Panc1 (cell line): ENCODE results near the gene ZC3H18. TPM values are rescaled to one million over a fixed set of nuclear protein-coding genes. Genes with fewer than 3 reads are reported as not detected.

Source experiments
- ATAC-seq: fragments of 200-7000 bp; cut with Tn5 transposase; 2 replicates; pipeline ENCODE4 v1.9.1; 2020; ENCODE audit warnings: mild to moderate bottlenecking, moderate library complexity
- BruUV-seq: library from RNA; stranded (reverse); fragments of 400-500 nt; replicated peaks from 2 replicates; lab custom pipeline; 2021; lab: Mats Ljungman, UMichigan
- CTCF ChIA-PET: fragments of 300-600 bp; sonication (Branson Sonifier 250); formaldehyde crosslinking; loops from one replicate; lab custom pipeline; 2022; ENCODE audit warnings: antibody characterized with exemption; lab: Charles Lee
- POLR2A ChIA-PET: fragments of 300-600 bp; sonication (Branson Sonifier 250); formaldehyde crosslinking; loops from one replicate; lab custom pipeline; 2022; ENCODE audit warnings: antibody characterized with exemption; lab: Charles Lee
- DNase-seq: peaks from one replicate; pipeline ENCODE4 v3.0.0-alpha.2; 2010; ENCODE audit warnings: low read depth, low spot score
- H3K27ac ChIP-seq: 2 replicates; pipeline ENCODE4 v1.5.1; 2011; ENCODE audit warnings: mild to moderate bottlenecking, low read length, inconsistent platforms
- H3K27me3 ChIP-seq: fragments of 200-500 bp; sonication (Bioruptor generic); 2 replicates; pipeline ENCODE4 v1.6.0; 2014; ENCODE audit warnings: low read length, inconsistent platforms; ENCODE audit not compliant: control insufficient read depth, insufficient read depth
- H3K36me3 ChIP-seq: fragments of 200-500 bp; sonication (Bioruptor generic); 2 replicates; pipeline ENCODE4 v1.5.1; 2014; ENCODE audit warnings: inconsistent platforms, mild to moderate bottlenecking, low read length, moderate library complexity; ENCODE audit not compliant: control insufficient read depth, insufficient read depth
- H3K4me1 ChIP-seq: 2 replicates; pipeline ENCODE4 v1.5.1; 2011; ENCODE audit warnings: inconsistent platforms, mild to moderate bottlenecking, low read length, moderate library complexity; ENCODE audit not compliant: control insufficient read depth, insufficient read depth
- H3K4me3 ChIP-seq, 2 experiments: 2 replicates each; pipeline ENCODE4 v1.5.1; 2011 to 2012; ENCODE audit warnings: low read depth in 2 of 2, low read length in 2 of 2, mild to moderate bottlenecking in 2 of 2, inconsistent platforms in 1 of 2, moderate library complexity in 1 of 2
- H3K9me3 ChIP-seq: fragments of 200-500 bp; sonication (Bioruptor generic); 2 replicates; pipeline ENCODE4 v1.5.1; 2014; ENCODE audit warnings: low read depth, mild to moderate bottlenecking, inconsistent platforms, low read length, moderate library complexity; ENCODE audit not compliant: control insufficient read depth, insufficient read depth
- POLR2AphosphoS5 ChIP-seq: IDR thresholded peaks from 2 replicates; pipeline ENCODE4 v1.6.1; 2012; ENCODE audit warnings: mild to moderate bottlenecking, low read depth, low read length, moderate library complexity
- SIN3A ChIP-seq: IDR thresholded peaks from 2 replicates; pipeline ENCODE4 v1.6.1; 2012; ENCODE audit warnings: low read depth, mild to moderate bottlenecking, low read length, moderate library complexity, borderline replicate concordance; ENCODE audit not compliant: insufficient read depth
- TCF7L2 ChIP-seq: IDR thresholded peaks from 2 replicates; pipeline ENCODE4 v1.6.1; 2011; ENCODE audit warnings: mild to moderate bottlenecking, low read depth, low read length, inconsistent platforms
- in situ Hi-C: cut with HindIII; loops from 2 replicates; pipeline ENCODE4 v1.10.0; 2016; ENCODE audit warnings: low sequenced_read_pairs, low pct_unique_long_range_greater_than_20kb
- intact Hi-C: fragments of 100-400 bp; cut with micrococcal nuclease; formaldehyde crosslinking; loops from one replicate; pipeline ENCODE4 v1.10.0; 2022; ENCODE audit not compliant: unreplicated experiment
- total RNA-seq: library from RNA; stranded (reverse); gene quantifications from one replicate; pipeline ENCODE4 v1.2.1, GENCODE V29; 2021; ENCODE audit not compliant: unreplicated experiment
- TF ChIP-seq, protein P1 (sequence below): fragments of 450-650 bp; IDR thresholded peaks from 2 replicates; pipeline ENCODE4 v1.5.1; 2017; ENCODE audit warnings: mild to moderate bottlenecking
- TF ChIP-seq, protein P2 (sequence below), 2 experiments: IDR thresholded peaks; 2 replicates each; pipeline ENCODE4 v1.6.1; 2011 to 2012; ENCODE audit warnings: low read depth in 2 of 2, control low read depth in 1 of 2, low read length in 1 of 2, mild to moderate bottlenecking in 1 of 2, moderate library complexity in 1 of 2; ENCODE audit not compliant: insufficient read depth in 1 of 2

The ZC3H18 gene
- total RNA-seq, 1 experiment from 2014 or later, result 45.9 TPM

DNA sequence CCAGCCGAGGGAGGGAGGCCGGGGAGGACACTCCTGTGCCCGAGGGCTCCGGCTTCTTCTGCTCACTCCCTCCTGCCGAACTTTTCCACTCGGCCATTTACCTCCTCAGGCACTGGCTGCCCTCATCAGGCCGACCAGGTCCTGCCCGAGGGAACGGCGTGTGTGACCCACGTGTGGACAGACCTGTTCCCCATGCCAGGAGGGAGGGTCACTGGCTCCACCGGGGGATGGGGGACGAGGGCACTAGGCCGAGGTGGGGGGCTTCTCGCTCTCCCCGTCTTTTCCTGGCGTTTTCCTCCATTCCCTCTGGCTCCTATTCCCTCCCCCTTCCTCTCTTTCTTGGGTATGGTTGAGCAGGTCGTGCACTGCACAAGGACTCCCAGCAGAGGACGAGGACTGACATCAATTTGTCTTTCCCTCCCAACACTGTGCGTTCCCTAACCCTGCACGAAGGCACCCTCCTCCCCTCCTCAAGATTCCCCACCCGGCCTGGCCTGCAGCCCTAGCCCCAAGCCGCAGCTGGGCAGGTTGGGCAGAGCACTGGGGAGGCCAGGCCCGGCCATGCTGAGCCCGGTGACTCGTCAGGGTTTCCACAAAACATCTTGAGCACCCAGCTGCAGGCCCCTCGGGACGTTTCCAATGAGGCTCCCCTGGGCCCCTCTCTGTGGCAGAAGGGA is 64.9 kb downstream of the ZC3H18 start:
- H3K4me1 ChIP-seq, result no peaks in the 10 kb centered on the region
- intact Hi-C loops, result no loop called here
- H3K9me3 ChIP-seq, result no peaks in the 10 kb centered on the region
- TF ChIP-seq TCF7L2 (no peak), POLR2AphosphoS5 (no peak), SIN3A (no peak)
- TF ChIP-seq, protein P1, sequence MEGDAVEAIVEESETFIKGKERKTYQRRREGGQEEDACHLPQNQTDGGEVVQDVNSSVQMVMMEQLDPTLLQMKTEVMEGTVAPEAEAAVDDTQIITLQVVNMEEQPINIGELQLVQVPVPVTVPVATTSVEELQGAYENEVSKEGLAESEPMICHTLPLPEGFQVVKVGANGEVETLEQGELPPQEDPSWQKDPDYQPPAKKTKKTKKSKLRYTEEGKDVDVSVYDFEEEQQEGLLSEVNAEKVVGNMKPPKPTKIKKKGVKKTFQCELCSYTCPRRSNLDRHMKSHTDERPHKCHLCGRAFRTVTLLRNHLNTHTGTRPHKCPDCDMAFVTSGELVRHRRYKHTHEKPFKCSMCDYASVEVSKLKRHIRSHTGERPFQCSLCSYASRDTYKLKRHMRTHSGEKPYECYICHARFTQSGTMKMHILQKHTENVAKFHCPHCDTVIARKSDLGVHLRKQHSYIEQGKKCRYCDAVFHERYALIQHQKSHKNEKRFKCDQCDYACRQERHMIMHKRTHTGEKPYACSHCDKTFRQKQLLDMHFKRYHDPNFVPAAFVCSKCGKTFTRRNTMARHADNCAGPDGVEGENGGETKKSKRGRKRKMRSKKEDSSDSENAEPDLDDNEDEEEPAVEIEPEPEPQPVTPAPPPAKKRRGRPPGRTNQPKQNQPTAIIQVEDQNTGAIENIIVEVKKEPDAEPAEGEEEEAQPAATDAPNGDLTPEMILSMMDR, result no peak
- TF ChIP-seq, protein P2, sequence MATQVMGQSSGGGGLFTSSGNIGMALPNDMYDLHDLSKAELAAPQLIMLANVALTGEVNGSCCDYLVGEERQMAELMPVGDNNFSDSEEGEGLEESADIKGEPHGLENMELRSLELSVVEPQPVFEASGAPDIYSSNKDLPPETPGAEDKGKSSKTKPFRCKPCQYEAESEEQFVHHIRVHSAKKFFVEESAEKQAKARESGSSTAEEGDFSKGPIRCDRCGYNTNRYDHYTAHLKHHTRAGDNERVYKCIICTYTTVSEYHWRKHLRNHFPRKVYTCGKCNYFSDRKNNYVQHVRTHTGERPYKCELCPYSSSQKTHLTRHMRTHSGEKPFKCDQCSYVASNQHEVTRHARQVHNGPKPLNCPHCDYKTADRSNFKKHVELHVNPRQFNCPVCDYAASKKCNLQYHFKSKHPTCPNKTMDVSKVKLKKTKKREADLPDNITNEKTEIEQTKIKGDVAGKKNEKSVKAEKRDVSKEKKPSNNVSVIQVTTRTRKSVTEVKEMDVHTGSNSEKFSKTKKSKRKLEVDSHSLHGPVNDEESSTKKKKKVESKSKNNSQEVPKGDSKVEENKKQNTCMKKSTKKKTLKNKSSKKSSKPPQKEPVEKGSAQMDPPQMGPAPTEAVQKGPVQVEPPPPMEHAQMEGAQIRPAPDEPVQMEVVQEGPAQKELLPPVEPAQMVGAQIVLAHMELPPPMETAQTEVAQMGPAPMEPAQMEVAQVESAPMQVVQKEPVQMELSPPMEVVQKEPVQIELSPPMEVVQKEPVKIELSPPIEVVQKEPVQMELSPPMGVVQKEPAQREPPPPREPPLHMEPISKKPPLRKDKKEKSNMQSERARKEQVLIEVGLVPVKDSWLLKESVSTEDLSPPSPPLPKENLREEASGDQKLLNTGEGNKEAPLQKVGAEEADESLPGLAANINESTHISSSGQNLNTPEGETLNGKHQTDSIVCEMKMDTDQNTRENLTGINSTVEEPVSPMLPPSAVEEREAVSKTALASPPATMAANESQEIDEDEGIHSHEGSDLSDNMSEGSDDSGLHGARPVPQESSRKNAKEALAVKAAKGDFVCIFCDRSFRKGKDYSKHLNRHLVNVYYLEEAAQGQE (IDR thresholded peaks at IDR 0.05; ENCODE audit: insufficient read depth in 1 of 2, low read depth in 2 of 2, low read length in 1 of 2), result no peak
- no peak overlapping the region for H3K27ac ChIP-seq
- DNase-seq, result no peak
- H3K36me3 ChIP-seq, result no peaks in the 10 kb centered on the region
- H3K4me3 ChIP-seq, result no peak overlapping the region
- ChIA-PET POLR2A (no interaction called here), CTCF (no interaction called here)
- BruUV-seq, result no TSS peak
- no peaks in the 10 kb centered on the region for H3K27me3 ChIP-seq
- peak; percentile 51 for ATAC-seq
- in situ Hi-C loops, result no loop called here

DNA sequence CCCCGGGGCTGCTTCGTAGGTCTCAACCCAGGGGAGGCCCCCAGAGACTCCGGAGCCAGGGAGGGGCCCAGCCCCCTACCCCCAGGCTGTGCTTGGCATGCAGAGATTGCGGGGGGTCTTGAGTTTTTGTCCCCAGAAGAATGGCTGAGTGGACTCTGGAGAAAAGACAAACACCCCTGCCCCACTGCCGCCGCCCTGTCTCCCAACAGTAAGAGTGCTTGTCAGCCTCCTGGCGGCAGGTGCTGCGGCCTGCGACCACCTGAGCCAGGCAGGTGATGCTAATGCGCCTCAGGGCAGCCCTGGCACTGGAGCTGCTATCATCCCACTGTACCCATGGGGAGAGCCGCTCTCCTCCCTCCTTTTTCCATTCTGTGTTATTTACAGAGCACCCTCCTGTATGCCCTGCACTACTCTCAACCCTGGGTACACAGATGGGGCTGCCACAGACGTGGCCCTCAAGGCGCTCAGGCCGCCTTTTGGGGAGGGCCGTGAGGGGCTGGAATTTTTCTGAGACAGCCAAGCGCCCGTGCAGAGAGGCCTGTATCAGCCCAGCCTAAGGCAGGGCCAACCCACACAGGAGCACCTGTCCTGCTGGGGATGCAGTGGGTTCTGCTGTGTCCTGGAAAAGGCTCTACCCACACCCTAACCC is 65.6 kb downstream of the ZC3H18 start:
- CTCF ChIA-PET, result no interaction called here
- H3K4me3 ChIP-seq, result no peak overlapping the region
- DNase-seq (no peak), ATAC-seq (no peak)
- H3K36me3 ChIP-seq, result no peaks in the 10 kb centered on the region
- H3K27me3 ChIP-seq, result no peaks in the 10 kb centered on the region
- intact Hi-C loops (no loop called here), in situ Hi-C loops (no loop called here)
- no peaks in the 10 kb centered on the region for H3K4me1 ChIP-seq
- TF ChIP-seq, protein P1, result no peak
- TF ChIP-seq SIN3A, result no peak
- TF ChIP-seq POLR2AphosphoS5, result no peak
- no peak for TF ChIP-seq TCF7L2
- TF ChIP-seq, protein P2 (IDR thresholded peaks at IDR 0.05; ENCODE audit: insufficient read depth in 1 of 2, low read depth in 2 of 2, low read length in 1 of 2), result no peak
- no peak overlapping the region for H3K27ac ChIP-seq
- no TSS peak for BruUV-seq
- POLR2A ChIA-PET, result no interaction called here
- no peaks in the 10 kb centered on the region for H3K9me3 ChIP-seq
